Measurements from ENCODE around the gene C11orf68.

- TF ChIP-seq CTCF (IDR thresholded peaks at IDR 0.05) = no peak
- TF ChIP-seq ZFX (IDR thresholded peaks at IDR 0.05; ENCODE audit: borderline replicate concordance) = no peak
Measured at GRCh38 chr11:65920372-65920802, 1.5 kb upstream of the C11orf68 start.

All from 22Rv1 (cell line).